GM21423 (cell line): Measurements from ENCODE around the gene FBLN5.
"Not testable (repeated sequence)": the region's sequence is repeated elsewhere in the genome, so short reads cannot be mapped to it uniquely, and the experiment has no call there.

Experiments
- ATAC-seq: cut with Tn5 transposase; IDR thresholded peaks from one replicate; pipeline ENCODE4 v1.9.1; 2021; ENCODE audit warnings: mild to moderate bottlenecking, moderate library complexity; ENCODE audit not compliant: unreplicated experiment

FBLN5 gene

DNA sequence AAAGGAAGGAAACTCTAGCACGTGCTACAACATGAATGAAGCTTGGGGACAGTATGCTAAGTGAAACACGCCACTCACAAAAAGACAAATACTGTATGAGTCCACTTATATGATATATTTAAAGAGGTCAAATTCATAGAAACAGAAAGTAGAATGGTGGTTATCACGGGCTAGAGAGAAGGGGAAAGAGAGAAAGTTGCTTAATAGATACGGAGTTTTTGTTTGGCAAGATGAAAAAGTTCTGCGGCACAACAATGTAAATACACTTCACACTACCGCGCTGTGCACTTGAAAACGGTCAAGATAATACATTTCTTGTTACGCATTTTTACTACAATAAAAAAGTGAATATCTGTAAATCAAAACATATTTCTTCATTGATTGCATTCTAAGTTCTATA is 37.3 kb downstream of the FBLN5 start:
- no peak for ATAC-seq

- no peak for ATAC-seq
Measured at GRCh38 chr14:91906374-91906773, 41.1 kb downstream of the FBLN5 start.

DNA sequence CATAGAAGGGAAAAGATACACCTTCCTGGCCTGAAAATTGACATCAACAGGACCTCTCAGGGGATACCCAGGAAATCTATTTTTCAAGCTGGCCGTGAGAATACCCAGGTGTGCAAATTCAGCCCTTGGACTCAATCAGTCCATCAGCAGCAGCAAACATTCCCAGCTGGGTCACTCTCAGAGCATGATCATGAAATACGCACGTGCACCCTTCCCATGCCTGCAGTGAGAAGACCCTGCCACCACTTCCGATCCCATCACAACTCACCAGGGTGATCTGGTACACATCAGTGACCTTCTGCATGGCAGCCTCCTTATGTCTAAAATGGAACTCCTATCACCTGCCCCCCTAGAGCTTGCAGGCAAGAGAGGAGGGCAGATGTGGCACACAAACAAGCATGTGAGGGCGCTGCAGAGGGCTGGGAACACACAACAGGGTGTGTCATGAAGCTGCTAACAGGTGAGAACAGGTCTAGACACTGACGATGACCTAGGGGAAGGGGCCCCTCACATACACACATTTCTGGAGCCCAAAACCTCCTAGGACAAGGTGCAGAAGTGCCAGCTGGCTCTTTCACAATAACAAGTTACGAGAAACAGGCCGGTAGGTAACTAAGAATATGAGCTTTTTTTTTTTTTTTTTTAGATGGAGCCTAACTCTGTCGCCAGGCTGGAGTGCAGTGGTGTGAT is 42.4 kb downstream of the FBLN5 start:
- no peak for ATAC-seq

- no peak for ATAC-seq
Measured at GRCh38 chr14:91904483-91904882, 43.0 kb downstream of the FBLN5 start.

DNA sequence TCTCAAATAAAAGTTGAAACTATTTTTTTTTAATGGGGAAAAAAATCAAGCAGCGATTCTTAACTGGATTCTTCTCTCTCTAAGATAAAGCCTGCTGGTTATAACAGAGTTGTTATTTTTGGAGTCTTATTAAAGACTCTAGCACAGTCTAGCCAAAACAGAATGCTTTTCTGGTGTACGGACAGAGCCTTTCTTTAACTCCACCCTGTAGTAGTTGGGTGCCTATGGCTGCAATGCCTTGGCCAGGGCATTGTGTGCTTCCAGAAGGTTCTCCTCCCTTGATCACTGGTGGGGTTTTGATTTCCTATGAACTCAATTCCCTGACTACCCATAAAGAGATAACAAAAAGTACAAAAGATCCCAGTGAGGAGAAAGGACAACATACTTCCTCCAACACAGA is 44.4 kb downstream of the FBLN5 start:
- ATAC-seq = no peak

DNA sequence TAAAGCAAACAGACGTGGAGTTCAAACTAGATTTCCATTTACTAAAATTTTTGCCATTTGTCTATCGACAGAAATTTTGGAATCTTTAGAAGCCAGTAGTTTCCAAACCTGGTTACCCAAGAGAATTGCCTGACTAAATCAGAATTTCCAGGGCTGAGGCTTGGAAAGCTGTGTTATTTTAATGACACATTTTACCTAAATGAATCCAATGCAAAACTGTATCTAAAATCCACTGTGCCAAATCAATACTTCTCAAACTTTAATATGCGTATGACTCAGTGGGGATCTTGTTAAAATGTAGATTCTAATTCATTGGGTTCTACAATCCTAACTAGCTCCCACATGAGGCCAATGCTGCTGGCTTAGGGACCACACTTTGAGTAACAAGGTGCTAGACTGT is 45.2 kb downstream of the FBLN5 start:
- no peak for ATAC-seq

DNA sequence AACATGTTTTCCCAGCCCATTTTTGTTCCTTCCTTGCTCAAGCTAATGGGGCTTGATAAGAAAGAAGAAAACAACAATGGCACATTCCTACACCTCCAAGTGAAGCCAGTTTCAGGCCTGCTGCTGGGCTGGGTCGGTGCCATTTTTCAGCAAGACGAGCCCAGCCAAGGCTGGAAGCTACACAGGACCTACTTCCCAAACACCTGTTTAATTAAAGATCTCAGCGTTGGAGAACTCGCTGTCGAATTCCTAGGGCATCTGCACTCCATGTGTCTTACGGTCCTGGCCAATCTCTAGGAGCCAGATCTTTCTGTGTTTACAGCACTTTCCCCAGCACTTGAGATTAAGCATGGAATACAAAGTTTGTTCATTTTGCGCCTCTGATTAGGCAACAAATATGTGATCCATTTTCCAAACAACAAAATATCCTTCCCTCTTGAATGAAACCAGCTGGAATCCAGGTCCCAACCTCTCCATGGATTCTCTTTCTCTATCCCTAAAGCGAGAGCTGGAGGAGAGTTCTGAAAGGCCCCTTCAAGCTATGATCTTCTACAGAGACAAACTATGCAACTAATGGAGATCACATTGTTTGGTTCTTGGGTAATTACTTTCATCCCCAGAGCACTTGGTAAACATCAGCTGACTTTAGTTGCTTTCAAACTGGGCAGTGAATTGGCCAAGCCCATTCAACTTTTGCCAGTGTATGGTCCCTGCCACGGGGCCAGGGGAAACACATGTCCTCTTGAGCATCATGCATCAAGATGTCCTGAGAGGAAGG is 45.9 kb downstream of the FBLN5 start:
- no peak for ATAC-seq

GRCh38 chr14:91899806-91900205 is 47.7 kb downstream of the FBLN5 start:
- no peak for ATAC-seq

DNA sequence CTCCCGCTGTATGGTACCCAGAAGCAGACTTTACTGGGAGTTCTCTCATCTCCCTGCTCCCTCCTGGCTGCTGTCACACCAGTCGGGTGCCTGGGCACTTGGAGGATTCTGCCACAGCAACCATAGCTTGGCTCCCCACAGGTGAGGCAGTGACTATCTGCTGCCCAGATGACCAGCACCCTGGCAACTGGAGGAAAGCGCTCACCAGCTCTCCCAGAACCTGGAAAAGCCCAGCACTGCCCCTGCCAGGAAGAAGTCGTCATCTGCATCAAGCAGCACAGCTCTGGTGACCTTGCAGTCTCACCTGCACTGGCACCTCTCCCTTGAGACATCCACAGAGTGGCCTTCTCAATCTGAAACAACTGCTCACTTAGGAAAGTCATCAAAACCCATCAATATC is 48.3 kb downstream of the FBLN5 start:
- no peak for ATAC-seq

DNA sequence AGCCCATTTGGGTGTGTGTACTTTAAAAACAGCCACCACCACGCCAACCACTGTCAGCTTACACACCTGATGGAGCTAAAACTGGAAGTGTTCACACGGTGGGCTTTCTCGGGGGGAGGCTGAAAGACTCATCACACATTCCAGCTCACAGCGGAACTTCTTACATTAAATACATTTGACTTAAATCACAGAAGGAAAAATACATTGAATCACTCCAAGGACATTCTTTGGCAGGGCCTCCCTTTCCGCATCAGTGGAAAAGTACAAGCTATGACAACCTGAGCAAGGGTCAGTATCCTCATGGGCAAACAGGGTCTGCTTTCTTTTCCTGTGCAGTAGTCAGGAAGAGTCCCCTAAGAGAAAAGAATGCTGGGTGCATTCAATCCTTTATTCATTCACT is 49.1 kb downstream of the FBLN5 start:
- no peak for ATAC-seq

DNA sequence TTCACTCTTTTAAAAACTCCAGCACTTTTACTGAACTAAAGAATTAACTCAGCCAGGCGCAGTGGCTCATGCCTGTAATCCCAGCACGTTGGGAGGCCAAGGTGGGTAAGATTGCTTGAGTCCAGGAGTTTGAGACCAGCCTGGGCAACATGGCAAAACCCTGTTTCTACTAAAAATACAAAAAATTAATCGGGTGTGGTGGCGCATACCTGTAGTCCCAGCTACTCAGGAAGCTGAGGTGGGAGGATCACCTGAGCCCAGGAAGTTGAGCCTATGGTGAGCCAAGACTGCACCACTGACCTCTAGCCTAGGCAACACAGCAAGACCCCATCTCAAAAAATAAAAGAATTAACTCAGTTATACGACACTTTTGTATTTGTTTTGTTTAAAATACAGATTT is 49.8 kb downstream of the FBLN5 start:
- ATAC-seq = not testable (repeated sequence)

GRCh38 chr14:91897106-91897701 is 50.3 kb downstream of the FBLN5 start:
- ATAC-seq = no peak

GRCh38 chr14:91896419-91896818 is 51.1 kb downstream of the FBLN5 start:
- no peak for ATAC-seq

DNA sequence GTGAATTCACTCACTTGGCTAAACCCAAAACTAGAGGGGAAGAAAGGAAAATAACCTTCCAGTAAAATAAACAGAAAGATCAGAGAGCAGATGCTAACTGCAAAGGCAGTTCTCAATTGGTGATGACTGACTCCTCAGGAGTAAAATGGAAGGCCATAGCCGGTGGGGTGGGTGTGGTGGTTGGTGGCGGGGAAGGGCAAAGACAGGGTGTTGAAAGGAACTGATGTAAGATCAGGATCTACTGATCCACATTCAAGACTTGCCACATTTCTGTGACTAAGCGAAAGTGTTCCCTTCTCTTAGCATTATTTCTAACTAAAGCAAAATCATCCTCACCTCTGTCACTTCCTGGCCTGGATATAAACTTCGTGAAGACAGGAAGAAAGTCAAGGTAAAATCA is 53.8 kb downstream of the FBLN5 start:
- ATAC-seq = no peak

GRCh38 chr14:91893007-91893406 is 54.5 kb downstream of the FBLN5 start:
- no peak for ATAC-seq

DNA sequence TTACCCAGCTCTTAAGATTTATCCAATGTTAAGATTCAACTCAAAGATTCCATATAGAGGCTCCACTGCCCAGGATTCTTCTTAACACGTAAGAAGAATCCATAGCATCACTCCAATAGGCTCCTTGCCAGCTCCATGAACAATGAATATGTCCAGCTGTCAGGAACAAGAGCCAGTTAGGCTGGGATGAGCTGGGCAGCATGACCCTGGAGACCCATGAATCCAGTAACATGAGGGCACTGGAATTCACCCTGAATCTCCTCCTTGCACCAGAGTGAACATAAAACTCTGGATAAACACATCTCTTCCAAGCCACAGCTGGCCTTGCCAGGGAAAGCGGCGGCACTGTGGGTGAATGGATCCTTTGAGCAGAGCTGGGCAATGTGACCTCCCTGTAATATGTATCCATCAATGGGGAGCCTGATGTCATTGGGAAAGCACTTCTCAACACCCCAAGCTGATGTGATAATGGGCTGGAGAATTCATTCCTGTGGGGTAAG is 55.7 kb downstream of the FBLN5 start:
- ATAC-seq = no peak

DNA sequence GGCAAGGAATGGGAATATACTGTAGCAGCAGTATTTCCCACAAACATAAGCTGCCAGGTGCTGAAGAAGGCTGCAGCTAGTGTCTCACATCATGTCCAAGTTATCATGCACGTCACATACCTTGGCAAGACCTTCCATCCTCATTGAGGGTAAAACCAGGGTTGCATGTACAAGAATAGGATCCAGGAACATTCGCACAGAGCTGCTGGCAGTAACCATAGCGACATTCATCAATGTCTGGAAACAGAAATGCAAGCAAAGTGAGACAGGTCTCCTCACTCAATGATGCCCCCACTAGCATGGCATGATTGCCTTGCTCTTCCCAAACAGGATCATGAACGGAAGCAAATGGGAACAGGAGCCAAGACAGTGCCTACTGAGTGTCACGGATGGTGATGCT is 56.4 kb downstream of the FBLN5 start:
- no peak for ATAC-seq

- ATAC-seq = no peak
Measured at GRCh38 chr14:91890291-91890749, 57.2 kb downstream of the FBLN5 start.

- ATAC-seq = no peak
Measured at GRCh38 chr14:91889477-91890211, 57.9 kb downstream of the FBLN5 start.

- no peak for ATAC-seq
Measured at GRCh38 chr14:91888641-91889476, 58.6 kb downstream of the FBLN5 start.
